Activated CD4-positive, alpha-beta T cell treated with anti-CD3 and anti-CD28 coated beads, Interleukin-2, Interleukin-4, amounts not matched to agents 100 ng/mL and 50 ng/mL, durations not matched to agents 16 hours and 8 hours (primary cell): ENCODE data around the gene POLR1H.

Experiments used
- DNase-seq: peaks from one replicate; pipeline ENCODE4 v3.0.0-alpha.2; 2020; ENCODE audit warnings: low spot score

The POLR1H gene

GRCh38 chr6:30062471-30063178 is 1.6 kb downstream of the POLR1H start:
- peak; percentile 46 for DNase-seq

GRCh38 chr6:30063315-30063714 is 2.2 kb downstream of the POLR1H start:
- no peak for DNase-seq

GRCh38 chr6:30066082-30066481 is 5.0 kb downstream of the POLR1H start:
- no peak for DNase-seq

- DNase-seq: peak; percentile 99
Measured at GRCh38 chr6:30066577-30067459, 5.8 kb downstream of the POLR1H start, which contains the start of gene PPP1R11. Gene PPP1R11 (plus strand): TSS chr6:30067198. CDS start chr6:30067411, 213 bp downstream.

- DNase-seq: no peak
Measured at GRCh38 chr6:30067460-30068139, 6.5 kb downstream of the POLR1H start.

GRCh38 chr6:30071081-30071818 is 10.2 kb downstream of the POLR1H start:
- DNase-seq: no peak

GRCh38 chr6:30071858-30072257 is 10.8 kb downstream of the POLR1H start:
- no peak for DNase-seq

GRCh38 chr6:30073489-30074235 is 12.6 kb downstream of the POLR1H start:
- no peak for DNase-seq

GRCh38 chr6:30074331-30075093 is 13.4 kb downstream of the POLR1H start:
- DNase-seq: no peak

- no peak for DNase-seq
Measured at GRCh38 chr6:30075094-30075789, 14.2 kb downstream of the POLR1H start, which contains the start of gene RNF39. Gene RNF39 (minus strand): TSS chr6:30075769. CDS start chr6:30075585, 184 bp downstream.

GRCh38 chr6:30075790-30076732 is 15.0 kb downstream of the POLR1H start:
- DNase-seq: no peak

GRCh38 chr6:30077218-30077617 is 16.2 kb downstream of the POLR1H start:
- DNase-seq: no peak

- no peak for DNase-seq
Measured at GRCh38 chr6:30087876-30088275, 26.8 kb downstream of the POLR1H start.

GRCh38 chr6:30091577-30092381 is 30.7 kb downstream of the POLR1H start:
- no peak for DNase-seq

GRCh38 chr6:30092852-30093543 is 31.9 kb downstream of the POLR1H start:
- DNase-seq: no peak

GRCh38 chr6:30093951-30094661 is 33.0 kb downstream of the POLR1H start:
- DNase-seq: no peak
